Inflammatory macrophage (primary cell): ENCODE measurements around the gene IL17C.

ENCODE experiments used
- DNase-seq, 2 donors: peaks; one replicate each; pipeline ENCODE4 v3.0.0-alpha.2; 2020 to 2022

The IL17C gene

GRCh38 chr16:88628512-88628974 is 9.8 kb upstream of the IL17C start:
- DNase-seq = peak in 1 of 2 donors; percentile 30

GRCh38 chr16:88629835-88630234 is 8.5 kb upstream of the IL17C start:
- DNase-seq = no peak

- DNase-seq = no peak
These were observed 7.9 kb upstream of the IL17C start for GRCh38 chr16:88630433-88630832.

GRCh38 chr16:88630941-88631340 is 7.4 kb upstream of the IL17C start:
- no peak for DNase-seq

DNA sequence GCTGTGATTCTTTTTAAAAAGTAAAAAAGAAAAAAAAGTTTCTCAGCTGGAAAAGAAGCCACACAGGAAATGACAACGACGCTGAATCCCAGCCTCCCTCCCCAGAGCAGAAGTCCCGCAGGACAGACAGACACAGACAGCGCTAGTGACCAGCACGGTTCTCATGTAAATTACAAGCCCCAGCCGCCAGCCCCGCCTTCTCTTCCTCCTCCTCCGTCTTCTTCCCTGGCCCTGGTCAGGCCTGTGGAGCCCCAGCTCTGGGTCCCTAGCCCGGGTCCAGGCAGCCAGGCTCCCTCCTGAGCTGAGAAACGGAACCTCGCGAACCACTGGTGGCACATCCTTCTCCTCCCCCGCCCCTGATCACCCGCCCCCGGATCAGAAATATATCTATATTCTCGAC is 7.0 kb upstream of the IL17C start:
- no peak for DNase-seq

DNA sequence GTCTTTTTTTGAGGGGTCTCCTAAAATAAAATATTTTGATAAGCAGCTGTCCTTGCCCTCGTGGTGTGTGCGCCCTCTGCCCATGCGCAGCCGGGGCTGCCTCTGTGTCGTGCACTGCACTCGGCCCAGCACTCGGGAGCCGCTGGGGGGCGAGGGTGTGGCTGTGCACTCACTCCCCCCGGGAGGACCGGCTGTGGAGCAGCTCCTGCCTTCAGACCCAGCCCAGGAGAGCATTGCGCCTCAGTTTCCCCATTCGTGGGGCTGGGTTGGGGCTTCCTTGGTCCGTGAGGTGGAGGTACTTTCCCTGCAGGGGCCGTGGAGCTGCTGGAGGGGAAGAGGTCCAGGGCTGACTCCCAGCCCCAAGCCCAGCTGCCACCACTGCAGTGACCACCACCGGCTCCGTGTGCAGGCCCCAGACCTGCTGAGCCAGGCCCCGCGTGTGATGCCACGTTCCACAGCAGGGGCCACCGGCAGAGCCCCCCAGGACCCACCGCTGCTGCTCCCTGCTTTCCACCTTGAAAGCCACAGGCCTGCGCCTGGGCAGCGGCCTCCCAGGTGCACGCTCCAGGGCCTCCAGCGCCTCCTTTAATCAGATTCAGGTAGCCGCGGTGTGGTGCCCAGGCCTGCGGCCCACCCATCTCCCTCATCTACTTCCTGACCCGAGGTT is 6.3 kb upstream of the IL17C start:
- DNase-seq = no peak

DNA sequence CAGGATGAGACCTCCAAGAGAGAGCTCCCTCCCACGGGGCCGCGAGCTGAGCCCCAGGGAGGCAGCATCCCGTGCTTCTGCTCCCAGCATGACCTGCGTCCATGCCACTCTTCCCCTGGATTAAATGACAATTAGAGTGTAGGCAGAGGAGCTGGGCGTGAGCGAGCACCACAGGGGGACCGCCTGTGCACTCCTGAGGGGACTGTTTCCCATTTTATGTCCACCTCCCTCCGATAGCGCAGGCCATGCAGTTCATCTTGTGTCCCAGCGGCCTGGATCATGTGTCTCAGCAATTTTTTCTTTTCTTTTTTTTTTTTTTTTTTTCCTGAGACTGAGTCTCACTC is 5.8 kb upstream of the IL17C start:
- no peak for DNase-seq

- DNase-seq = peak; percentile 59 to 79
These were observed 4.7 kb upstream of the IL17C start for GRCh38 chr16:88633684-88634140.

GRCh38 chr16:88634141-88634993 is 4.0 kb upstream of the IL17C start:
- DNase-seq = peak; percentile 77 to 87

DNA sequence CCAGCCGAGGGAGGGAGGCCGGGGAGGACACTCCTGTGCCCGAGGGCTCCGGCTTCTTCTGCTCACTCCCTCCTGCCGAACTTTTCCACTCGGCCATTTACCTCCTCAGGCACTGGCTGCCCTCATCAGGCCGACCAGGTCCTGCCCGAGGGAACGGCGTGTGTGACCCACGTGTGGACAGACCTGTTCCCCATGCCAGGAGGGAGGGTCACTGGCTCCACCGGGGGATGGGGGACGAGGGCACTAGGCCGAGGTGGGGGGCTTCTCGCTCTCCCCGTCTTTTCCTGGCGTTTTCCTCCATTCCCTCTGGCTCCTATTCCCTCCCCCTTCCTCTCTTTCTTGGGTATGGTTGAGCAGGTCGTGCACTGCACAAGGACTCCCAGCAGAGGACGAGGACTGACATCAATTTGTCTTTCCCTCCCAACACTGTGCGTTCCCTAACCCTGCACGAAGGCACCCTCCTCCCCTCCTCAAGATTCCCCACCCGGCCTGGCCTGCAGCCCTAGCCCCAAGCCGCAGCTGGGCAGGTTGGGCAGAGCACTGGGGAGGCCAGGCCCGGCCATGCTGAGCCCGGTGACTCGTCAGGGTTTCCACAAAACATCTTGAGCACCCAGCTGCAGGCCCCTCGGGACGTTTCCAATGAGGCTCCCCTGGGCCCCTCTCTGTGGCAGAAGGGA is 3.2 kb upstream of the IL17C start:
- no peak for DNase-seq

DNA sequence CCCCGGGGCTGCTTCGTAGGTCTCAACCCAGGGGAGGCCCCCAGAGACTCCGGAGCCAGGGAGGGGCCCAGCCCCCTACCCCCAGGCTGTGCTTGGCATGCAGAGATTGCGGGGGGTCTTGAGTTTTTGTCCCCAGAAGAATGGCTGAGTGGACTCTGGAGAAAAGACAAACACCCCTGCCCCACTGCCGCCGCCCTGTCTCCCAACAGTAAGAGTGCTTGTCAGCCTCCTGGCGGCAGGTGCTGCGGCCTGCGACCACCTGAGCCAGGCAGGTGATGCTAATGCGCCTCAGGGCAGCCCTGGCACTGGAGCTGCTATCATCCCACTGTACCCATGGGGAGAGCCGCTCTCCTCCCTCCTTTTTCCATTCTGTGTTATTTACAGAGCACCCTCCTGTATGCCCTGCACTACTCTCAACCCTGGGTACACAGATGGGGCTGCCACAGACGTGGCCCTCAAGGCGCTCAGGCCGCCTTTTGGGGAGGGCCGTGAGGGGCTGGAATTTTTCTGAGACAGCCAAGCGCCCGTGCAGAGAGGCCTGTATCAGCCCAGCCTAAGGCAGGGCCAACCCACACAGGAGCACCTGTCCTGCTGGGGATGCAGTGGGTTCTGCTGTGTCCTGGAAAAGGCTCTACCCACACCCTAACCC is 2.6 kb upstream of the IL17C start:
- no peak for DNase-seq

DNA sequence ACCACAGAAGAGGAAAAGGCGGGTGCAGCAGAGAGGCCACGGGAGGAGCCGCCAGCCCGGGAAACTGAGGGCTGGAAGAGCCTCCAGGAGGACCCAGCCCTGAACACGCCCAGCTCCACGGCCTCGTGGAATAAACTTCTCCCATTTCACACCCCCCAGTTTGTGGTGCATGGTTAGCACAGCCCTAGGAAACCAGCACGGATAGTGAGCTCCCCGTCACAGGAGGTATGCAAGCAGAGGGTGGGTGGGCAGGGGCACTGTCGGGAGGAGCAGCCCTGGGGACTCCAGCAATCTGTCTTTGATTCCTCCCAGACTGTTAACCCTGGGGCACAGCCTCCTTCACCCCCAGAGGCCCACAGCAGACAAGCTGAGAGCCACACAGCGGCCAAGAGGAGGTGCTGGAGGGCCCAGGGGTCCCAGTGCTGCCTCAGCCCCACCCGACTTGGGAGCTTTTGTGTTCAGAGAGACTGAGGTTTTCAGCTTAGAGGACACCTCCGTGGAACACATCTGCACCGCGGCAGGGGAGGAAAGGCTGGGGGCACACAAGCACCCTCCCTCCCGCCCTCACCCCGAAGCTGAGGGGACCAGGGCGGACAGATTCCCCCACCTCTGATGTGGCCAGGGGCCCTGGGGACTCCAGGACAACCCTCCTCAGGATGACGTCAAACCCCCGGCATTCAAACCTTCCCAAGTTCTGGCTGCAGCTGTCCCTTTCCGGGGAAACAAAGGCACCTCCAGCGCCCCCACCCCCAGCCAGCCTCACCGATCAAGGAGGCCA is 1.7 kb upstream of the IL17C start:
- no peak for DNase-seq

DNA sequence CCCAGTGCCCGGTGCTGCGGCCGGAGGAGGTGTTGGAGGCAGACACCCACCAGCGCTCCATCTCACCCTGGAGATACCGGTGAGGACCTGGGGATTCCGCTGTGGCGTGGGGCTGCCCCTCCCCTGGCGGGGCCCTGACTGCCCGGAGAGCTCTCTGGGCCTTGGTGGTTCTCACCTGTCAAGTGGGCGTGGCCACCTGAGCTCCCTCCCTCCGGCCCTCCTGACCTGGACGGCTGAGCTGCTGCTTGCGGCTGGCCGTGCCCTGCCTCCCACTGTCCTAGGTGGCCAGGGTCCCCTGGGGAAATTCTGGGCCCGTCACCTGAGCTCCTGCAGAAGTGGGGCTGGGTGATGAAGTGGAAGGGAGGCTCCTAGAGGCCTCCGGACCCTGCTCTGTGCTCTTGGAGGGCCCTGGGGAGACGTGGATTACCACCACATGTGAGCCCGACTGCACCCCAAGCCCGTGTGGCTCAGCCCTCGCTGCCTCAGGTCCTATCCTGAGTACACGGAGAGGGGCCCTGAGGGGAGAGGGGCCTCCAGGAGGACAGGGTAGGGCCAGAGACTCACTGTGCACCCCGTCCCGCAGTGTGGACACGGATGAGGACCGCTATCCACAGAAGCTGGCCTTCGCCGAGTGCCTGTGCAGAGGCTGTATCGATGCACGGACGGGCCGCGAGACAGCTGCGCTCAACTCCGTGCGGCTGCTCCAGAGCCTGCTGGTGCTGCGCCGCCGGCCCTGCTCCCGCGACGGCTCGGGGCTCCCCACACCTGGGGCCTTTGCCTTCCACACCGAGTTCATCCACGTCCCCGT is 1.1 kb downstream of the IL17C start:
- DNase-seq = no peak

DNA sequence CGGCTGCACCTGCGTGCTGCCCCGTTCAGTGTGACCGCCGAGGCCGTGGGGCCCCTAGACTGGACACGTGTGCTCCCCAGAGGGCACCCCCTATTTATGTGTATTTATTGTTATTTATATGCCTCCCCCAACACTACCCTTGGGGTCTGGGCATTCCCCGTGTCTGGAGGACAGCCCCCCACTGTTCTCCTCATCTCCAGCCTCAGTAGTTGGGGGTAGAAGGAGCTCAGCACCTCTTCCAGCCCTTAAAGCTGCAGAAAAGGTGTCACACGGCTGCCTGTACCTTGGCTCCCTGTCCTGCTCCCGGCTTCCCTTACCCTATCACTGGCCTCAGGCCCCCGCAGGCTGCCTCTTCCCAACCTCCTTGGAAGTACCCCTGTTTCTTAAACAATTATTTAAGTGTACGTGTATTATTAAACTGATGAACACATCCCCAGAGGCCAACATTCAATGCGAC is 1.7 kb downstream of the IL17C start:
- DNase-seq = no peak

- no peak for DNase-seq
These were observed 2.3 kb downstream of the IL17C start for GRCh38 chr16:88640498-88641247.

DNA sequence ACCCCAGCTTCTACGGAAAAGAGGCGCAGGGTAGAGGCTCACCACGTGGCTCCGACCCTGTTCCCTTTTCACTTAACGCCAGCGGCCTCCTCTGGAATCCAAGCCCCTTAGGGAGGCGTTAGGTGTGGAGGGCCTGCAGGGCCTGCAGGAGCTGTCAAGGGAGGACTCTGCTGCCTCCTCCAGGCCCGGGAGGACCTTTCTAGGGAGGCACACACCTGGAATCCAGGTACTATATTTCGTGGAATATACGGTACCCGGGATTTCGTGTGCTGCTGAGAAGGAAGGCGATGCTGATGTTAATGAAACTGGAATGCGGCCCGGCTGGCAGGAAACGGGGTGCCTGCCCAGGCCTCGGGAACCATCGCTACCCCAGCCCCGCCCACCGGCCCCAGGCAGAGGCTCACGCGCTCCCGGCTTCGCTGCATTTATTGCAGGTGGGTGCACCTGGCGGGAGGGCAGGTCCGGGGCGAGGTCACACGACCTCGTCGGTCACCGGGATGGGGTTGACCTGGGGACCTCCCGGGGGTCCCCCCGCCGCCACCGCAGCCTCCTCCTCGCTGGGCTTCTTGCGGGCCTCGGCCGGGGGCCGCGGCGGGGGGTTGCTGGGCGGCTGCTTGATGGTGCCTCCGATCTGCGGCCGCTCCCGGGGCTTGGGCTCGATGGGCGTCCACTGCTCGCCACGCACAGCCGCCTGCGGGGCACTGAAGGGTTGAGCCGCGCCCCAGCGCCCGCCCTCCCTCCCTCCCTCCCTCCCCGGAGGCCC is 4.7 kb downstream of the IL17C start:
- DNase-seq = no peak

DNA sequence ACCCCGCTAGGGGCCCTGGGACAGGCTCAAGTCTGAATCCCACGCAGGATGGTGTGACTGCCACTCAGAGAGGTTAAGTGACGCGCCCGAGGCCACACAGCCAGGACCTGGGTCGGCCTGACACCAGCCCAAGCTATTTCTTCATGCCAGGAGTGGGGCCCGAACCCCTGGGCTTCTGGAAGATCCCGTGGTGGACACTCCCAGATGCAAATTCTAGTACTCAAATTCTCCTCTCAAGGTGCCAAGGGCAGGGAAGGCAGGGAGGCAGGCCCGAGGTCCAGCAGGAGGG is 5.2 kb downstream of the IL17C start:
- no peak for DNase-seq

GRCh38 chr16:88645455-88645854 is 7.1 kb downstream of the IL17C start:
- no peak for DNase-seq

DNA sequence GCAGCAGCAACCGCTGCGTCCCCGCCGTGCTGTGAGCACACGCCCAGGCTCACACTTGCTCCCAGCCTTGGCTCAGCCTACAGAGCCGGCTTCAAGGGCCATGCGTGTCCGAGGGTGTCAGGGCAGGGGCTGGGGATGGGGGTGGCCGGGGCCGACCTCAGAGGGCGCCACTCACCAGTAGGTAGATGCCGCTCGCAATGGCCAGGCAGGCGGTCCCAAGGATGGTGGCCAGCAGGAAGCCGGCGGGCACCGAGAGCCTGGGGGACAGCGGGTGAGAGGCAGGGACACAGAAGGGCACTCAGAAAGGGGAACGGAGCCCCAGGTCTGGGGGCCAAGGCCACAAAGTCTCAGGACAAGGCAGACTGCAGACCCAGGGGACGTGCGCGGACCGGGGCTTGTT is 7.6 kb downstream of the IL17C start:
- no peak for DNase-seq
